ENCODE data around the gene NCS1.

DNA sequence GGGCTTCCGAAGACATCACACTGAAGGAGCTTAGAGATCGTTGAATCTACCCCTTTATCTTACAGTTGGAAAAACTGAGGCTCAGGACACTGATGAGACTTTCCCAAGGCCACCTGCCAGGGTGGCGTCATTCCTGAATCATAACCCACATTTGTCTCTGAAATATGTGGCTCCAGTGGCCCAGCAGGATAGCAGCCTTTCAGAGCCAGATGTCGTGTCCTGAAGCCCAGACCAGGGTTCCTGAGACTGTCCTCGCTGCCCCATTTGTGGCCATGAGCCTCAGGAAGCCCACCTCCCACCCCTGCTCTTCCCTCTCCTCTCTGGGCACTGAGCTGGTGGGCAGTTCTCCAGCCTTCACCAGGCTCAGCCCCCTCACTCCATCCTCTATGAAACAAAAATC is 95.7 kb downstream of the NCS1 start:
- no peak for TF ChIP-seq EZH2 (IDR thresholded peaks at IDR 0.05; ENCODE audit: insufficient read depth, low read length)
- TF ChIP-seq, protein P1, sequence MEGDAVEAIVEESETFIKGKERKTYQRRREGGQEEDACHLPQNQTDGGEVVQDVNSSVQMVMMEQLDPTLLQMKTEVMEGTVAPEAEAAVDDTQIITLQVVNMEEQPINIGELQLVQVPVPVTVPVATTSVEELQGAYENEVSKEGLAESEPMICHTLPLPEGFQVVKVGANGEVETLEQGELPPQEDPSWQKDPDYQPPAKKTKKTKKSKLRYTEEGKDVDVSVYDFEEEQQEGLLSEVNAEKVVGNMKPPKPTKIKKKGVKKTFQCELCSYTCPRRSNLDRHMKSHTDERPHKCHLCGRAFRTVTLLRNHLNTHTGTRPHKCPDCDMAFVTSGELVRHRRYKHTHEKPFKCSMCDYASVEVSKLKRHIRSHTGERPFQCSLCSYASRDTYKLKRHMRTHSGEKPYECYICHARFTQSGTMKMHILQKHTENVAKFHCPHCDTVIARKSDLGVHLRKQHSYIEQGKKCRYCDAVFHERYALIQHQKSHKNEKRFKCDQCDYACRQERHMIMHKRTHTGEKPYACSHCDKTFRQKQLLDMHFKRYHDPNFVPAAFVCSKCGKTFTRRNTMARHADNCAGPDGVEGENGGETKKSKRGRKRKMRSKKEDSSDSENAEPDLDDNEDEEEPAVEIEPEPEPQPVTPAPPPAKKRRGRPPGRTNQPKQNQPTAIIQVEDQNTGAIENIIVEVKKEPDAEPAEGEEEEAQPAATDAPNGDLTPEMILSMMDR (IDR thresholded peaks at IDR 0.05; ENCODE audit: insufficient read depth, low read depth, low read length): no peak

Data from astrocyte (in vitro differentiated cells and primary cell).